ENCODE measurements around the gene ROM1. TPM values are rescaled to one million over a fixed set of nuclear protein-coding genes. Genes with fewer than 3 reads are reported as not detected.
"Not testable (repeated sequence)": the region's sequence is repeated elsewhere in the genome, so short reads cannot be mapped to it uniquely, and the experiment has no call there.

The ROM1 gene
- polyA plus RNA-seq, 4 donors: 3.0 to 3.5 (median 3.4) TPM

GRCh38 chr11:62605902-62606301 is 7.2 kb upstream of the ROM1 start:
- no peak for DNase-seq (ENCODE audit: low read depth in 4 of 4, low spot score in 3 of 4)

DNA sequence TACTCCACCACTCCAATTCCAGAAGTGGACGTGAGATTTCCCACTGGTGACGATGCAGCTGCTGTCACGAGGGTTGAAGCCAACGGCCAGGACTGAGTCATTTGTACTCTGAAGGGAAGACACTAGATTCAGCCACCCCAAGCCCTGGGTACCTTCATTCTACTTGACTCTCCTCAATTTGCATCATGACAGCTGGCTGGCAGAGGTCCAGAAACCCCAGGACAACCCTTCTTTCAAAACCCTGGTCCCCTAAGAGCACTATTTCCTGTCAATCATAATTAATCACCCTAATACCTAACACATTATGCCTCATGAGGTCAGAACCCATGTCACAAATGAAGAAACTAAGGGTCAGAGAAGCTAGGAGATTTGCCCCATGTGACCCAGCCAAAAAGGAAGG is 5.3 kb upstream of the ROM1 start:
- DNase-seq (ENCODE audit: low read depth in 4 of 4, low spot score in 3 of 4): no peak

DNA sequence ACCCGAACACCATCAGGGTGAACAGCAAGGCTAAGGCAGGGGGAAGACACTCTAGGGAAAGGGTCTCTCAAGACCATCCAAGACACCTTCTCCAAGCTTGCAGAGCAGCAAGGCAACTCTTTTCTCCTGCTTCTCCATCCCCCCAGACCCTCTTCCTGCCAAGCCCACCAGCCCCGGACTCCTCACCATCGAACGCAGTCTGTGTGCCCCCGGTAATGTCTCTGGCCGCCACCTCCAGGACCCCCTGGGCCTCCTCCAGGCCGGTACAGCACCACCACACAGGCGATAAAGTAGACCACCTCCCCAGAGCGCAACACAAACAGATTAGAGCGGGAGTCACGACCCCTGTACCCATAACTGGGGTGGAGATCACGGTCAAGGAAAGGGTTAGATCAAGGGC is 4.3 kb upstream of the ROM1 start:
- DNase-seq (ENCODE audit: low read depth in 4 of 4, low spot score in 3 of 4): no peak

DNA sequence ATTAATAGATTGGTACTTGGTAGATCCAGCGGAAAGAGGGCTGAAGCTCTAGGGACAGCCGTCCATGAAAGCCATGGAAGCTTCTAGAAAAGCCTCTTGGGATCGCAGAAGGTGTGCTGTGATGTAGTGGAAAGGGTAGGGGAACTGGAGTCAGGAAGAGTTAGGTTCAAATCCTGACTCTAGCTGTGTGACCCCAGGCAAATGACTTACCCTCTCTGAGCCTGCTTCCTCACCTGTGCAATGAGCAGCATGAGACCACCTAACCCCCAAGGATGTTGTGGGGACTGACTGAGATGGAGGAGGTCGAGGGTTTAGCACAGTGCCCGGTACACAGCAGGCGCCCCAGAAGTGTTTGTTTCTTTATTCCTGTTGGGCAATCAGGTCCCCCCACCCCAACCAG is 2.7 kb upstream of the ROM1 start:
- DNase-seq (ENCODE audit: low read depth in 4 of 4, low spot score in 3 of 4): no peak

- DNase-seq (ENCODE audit: low read depth in 4 of 4, low spot score in 3 of 4): no peak
These were observed 2.0 kb upstream of the ROM1 start for GRCh38 chr11:62610814-62611704.

DNA sequence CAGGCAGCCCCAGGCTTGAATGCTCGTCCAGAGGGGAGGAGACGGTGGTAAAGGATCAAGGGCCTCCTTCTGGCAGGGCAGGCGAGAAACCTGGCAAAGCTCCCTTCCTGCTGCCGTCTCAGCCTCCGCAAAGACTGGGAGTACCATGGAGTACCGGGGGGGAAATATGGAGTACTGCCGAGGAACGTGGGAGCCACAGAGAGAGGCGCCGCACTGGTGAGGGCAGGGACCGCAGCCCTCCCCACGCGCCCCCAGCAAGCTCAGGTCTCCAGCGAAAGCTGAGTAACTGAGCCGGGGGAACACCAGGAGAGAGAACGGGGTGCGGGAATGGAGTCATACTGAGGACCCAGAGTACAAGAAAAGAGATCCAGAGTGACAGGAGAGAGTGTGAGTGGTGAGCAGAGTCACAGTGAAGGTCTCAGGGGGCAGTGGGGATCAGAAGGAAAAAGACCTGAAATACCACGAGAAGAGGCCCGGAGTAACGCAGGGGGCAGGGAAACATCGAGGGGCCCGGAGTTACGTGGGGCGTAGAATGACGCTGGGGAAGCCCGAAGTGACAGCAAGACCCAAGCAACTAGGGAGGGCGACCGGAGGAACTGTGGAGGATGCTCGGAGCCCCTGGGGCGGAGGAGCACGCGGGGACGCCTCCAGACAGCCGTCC is 1.2 kb upstream of the ROM1 start:
- no peak for DNase-seq (ENCODE audit: low read depth in 4 of 4, low spot score in 3 of 4)

GRCh38 chr11:62613291-62613778 is 278 bp downstream of the ROM1 start:
- DNase-seq (ENCODE audit: low read depth in 4 of 4, low spot score in 3 of 4): no peak

GRCh38 chr11:62614275-62614674 is 1.2 kb downstream of the ROM1 start:
- no peak for DNase-seq (ENCODE audit: low read depth in 4 of 4, low spot score in 3 of 4)

DNA sequence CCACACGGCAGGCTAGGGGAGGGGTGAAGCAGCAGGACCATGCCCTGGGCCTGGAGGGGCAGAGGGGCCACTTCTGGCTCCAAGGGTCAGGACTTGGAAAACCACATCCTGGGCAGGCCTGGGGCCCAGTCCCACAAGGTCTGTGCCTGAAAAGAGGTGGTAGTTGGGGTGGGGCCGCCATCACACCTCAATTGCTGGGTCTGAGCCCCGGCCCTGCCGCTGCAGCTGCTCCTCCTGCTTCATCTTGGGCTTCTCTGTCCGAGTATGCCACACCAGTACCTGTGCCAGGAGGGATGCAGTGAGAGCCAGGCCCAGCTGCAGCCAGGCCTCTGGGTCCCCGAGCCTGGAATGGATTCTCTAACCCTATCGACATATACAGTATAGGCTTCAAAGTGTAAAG is 2.5 kb downstream of the ROM1 start:
- DNase-seq (ENCODE audit: low read depth in 4 of 4, low spot score in 3 of 4): no peak

DNA sequence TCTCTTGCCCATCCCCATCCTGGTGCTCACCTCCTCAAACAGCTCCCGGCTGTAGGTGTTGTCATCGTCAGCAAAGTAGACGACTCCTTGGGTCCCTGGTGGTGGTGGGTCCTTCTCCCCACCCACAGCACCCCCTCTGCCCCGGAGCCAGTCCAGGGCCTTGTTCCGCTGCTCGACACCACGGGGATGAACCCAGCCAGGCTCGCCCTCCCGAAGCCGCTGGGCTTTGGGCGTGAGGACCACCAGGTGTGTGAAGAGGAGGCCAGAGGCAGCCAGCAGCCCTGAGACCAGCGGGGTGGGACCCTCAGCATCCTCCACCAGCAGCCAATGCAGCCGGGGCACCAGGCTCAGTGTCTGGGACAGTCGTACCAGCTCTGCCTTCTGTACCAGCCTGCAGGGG is 3.9 kb downstream of the ROM1 start:
- DNase-seq (ENCODE audit: low read depth in 4 of 4, low spot score in 3 of 4): not testable (repeated sequence)

DNA sequence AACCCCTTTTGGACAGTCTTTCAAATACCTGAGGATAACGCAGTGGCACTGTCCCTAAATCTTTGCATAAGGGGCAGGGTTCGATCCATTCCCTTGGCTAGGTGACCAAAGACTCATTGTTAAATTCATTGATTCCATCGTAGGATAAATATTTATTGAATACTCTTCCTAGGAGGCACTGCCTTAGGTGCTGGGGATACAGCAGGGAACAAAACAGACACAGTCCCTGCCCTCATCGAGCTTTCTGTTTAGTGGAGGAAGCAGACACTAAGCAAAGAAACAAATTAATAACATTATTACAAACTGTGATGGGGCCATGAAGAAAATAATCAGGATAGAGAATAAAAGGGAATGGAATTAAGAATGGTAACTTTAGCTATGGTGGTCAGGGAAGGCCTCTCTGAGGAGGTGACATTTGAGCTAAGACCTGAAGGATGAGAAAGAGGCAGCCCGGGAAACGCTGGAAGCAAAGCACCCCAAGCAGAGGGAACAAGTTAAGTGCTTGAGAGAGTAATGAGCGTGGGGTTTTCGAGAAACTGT is 8.0 kb downstream of the ROM1 start:
- DNase-seq (ENCODE audit: low read depth in 4 of 4, low spot score in 3 of 4): no peak

DNA sequence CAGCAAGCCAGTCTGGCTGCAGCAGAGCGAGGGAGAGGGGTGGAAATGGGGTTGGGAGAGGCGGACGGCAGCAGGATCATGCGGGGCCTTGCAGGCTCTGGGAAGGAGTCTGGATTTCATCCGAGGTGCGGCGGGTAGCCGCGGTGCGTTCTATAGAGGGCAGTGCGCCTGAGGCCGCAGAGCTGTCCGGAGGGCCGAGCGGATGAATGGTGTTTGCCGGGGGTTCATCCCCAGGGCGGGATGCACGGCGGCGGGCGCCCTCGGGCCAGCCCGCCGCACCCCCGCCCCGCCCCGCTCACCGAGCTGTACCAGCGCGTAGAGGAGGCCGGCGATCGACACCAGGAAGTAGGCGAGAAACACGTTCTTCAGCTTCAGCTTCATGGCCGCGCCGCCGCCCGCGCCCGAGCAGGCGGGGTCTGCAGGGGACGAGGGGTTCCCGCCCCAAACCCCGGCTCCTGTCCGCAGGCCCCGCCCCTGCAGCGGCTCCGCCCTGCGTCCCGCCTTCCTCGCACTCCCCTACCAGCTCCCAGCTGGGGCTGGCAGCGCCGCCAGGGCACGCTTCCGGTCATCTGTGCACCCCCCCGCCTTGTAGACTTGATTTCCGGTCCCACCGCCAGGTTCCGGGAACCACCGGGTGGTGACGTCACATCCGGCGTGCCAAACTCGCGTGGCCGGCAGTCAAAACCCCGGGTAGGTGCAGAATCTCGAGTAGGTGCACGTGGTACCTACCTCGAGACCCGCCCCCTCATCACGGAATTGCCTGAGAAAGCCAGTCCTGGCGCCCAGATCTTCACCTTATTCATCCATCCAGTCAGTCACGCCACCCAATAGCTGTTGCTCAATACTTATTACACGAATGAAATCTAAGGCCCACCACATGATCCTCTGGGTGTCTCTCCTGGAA is 8.8 kb downstream of the ROM1 start, which contains the start of gene B3GAT3:
B3GAT3 (minus strand) TSS at position 420 of the 904 bp plus-strand sequence; CDS start at position 381, 39 bp downstream.
- peak; percentile 87 to 94 (median 92) for DNase-seq (ENCODE audit: low read depth in 4 of 4, low spot score in 3 of 4)

- DNase-seq (ENCODE audit: low read depth in 4 of 4, low spot score in 3 of 4): no peak
These were observed 9.5 kb downstream of the ROM1 start for GRCh38 chr11:62622476-62623089.

DNA sequence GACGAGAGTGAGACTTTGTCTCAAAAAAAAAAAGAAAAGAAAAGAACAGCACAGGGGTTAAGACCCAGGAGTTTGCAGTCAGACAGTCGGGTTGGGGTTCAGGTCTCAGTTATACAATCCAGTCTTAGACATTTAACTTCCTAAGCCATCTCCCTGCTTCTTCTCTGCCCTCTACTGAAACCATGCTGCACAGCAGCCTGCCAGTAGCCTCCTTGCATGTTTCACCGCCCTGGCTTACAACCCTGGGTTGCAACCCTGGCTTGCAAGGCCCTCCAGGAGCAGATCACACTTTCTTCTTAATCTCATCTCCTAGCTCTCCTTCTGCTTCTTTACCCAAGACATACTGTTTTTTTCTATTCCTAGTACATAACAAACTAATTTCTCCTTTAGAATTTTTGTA is 14.7 kb downstream of the ROM1 start:
- DNase-seq (ENCODE audit: low read depth in 4 of 4, low spot score in 3 of 4): no peak

GRCh38 chr11:62632492-62632891 is 19.4 kb downstream of the ROM1 start:
- no peak for DNase-seq (ENCODE audit: low read depth in 4 of 4, low spot score in 3 of 4)

DNA sequence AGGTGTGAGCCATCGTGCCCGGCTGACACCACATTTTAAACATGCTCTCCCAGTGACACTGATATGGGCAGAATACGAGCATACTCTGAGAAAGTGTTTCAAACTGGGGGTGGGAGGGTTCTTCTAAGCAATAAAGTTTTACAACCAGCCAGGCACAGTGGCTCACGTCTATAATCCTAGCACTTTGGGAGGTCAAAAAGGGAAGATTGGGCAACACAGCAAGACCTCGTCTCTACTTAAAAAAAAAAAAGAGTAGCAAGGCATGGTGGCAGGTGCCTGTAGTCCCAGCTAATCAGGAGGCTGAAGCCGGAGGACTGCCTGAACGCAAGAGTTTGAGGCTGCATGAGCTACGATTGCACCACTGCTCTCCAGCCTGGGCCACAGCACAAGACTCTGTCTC is 31.2 kb downstream of the ROM1 start:
- no peak for DNase-seq (ENCODE audit: low read depth in 4 of 4, low spot score in 3 of 4)

GRCh38 chr11:62645671-62645945 is 32.6 kb downstream of the ROM1 start:
- no peak for DNase-seq (ENCODE audit: low read depth in 4 of 4, low spot score in 3 of 4)

DNA sequence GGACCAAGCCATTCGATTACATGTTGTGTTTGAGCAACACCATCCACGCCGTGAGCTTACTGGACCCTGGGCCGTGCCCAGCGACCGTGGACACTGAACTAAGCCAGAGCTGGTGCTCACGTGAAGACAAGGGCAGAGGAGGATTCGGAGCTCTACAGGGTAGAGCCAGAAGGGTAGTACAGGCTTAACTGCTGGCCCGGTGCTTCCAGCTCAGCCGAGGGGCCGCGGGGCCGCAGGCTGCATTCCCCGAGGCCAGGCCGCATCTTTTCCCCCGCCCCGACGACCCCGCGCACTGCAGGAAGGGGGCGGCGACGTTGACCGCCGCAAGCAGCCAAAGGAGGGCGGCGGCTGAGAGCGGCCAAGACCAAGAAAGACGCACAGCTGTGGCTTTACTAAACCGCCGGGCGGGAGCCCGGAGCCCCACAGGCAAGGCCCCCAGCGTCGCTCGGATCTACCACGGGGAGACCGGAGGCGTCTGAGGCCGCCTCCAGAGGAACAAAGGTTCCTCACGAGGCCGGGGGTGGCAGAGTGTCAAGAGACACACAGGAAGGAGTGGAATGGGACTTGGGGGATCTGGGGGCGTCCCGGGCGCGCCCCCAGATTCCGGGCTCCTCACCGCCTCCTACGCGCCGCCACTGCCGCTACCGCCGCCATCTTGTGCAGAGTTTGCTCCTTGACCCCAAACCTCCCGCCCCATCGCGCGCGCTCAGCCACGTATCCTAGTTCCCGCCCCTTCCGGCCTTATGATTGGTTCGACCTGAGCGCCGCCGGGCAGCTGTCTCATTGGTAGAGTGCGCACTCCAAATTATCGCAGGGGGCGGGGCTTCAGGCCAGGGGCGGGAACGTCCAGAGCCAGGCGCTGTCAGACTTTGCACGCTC is 33.1 kb downstream of the ROM1 start, which contains the start of gene GANAB:
GANAB (minus strand) TSS at position 668 of the 879 bp plus-strand sequence; CDS start at position 654, 14 bp downstream.
- peak; percentile 96 to 97 (median 97) for DNase-seq (ENCODE audit: low read depth in 4 of 4, low spot score in 3 of 4)

Data from right renal pelvis (tissue), 4 donors.